H1 (cell line): ENCODE results near the gene SGMS2. TPM values are rescaled to one million over a fixed set of nuclear protein-coding genes. Genes with fewer than 3 reads are reported as not detected.

Source experiments
- CTCF ChIA-PET: fragments of 300-600 bp; sonication (Branson Sonifier 250); formaldehyde crosslinking; loops from one replicate; lab custom pipeline; 2021; ENCODE audit not compliant: partially characterized antibody; lab: Charles Lee
- POLR2A ChIA-PET: fragments of 300-600 bp; sonication (Branson Sonifier 250); formaldehyde crosslinking; loops from one replicate; lab custom pipeline; 2021; ENCODE audit warnings: inconsistent platforms; ENCODE audit not compliant: partially characterized antibody; lab: Charles Lee
- DNase-seq, 2 experiments: peaks; one replicate each; pipeline versions ENCODE4 v3.0.0 to v3.0.0-alpha.2; 2010 to 2022; ENCODE audit warnings: low spot score in 2 of 2, low read depth in 1 of 2, mixed read lengths in 1 of 2
- FAIRE-seq: peaks from 2 replicates; lab custom pipeline; 2011; peaks lifted over from hg19 to GRCh38; lab: Jason Lieb, UNC
- H2AFZ ChIP-seq: 2 replicates; pipeline ENCODE4 v1.8.1; 2012; ENCODE audit warnings: low read length, inconsistent platforms
- H2AK5ac ChIP-seq: 2 replicates; pipeline ENCODE4 v1.6.1; 2013; ENCODE audit warnings: low read depth, low read length
- H2BK120ac ChIP-seq: replicated peaks from 2 replicates; pipeline ENCODE3; 2013; ENCODE audit warnings: low read depth, low read length, inconsistent platforms
- H2BK12ac ChIP-seq: 2 replicates; pipeline ENCODE4 v1.6.1; 2013; ENCODE audit warnings: low read depth, low read length
- H2BK15ac ChIP-seq: 2 replicates; pipeline ENCODE4 v1.6.1; 2013; ENCODE audit warnings: low read length
- H2BK20ac ChIP-seq: 2 replicates; pipeline ENCODE4 v1.6.1; 2013; ENCODE audit warnings: low read length
- H2BK5ac ChIP-seq: 2 replicates; pipeline ENCODE4 v1.6.1; 2013; ENCODE audit warnings: low read depth, low read length
- H3K14ac ChIP-seq: 2 replicates; pipeline ENCODE4 v1.6.1; 2013; ENCODE audit warnings: inconsistent platforms; ENCODE audit not compliant: insufficient read length
- H3K18ac ChIP-seq: 2 replicates; pipeline ENCODE4 v1.6.1; 2013; ENCODE audit warnings: low read length; ENCODE audit errors: extremely low read depth
- H3K23ac ChIP-seq: 2 replicates; pipeline ENCODE4 v1.6.1; 2013; ENCODE audit warnings: inconsistent platforms; ENCODE audit not compliant: insufficient read length
- H3K23me2 ChIP-seq: 2 replicates; pipeline ENCODE4 v1.6.1; 2013; ENCODE audit warnings: low read depth, low read length
- H3K27ac ChIP-seq: 2 replicates; pipeline ENCODE4 v1.6.1; 2011; ENCODE audit warnings: low read depth, low read length, inconsistent platforms
- H3K27me3 ChIP-seq, 4 experiments: replicated peaks in 1 of 4; 1 replicate in 1 of 4; 2 replicates in 3 of 4; pipeline versions ENCODE4 v1.6.1 to v1.8.1; 2011 to 2013; ENCODE audit warnings: low read length in 3 of 4, mild to moderate bottlenecking in 3 of 4, inconsistent platforms in 2 of 4, mixed read lengths in 2 of 4, moderate library complexity in 1 of 4; ENCODE audit not compliant: control insufficient read depth in 3 of 4, insufficient read depth in 3 of 4; ENCODE audit errors: extremely low read depth in 1 of 4
- H3K36me3 ChIP-seq, 4 experiments: 2 replicates each; pipeline versions ENCODE4 v1.6.1 to v1.8.1; 2011 to 2013; ENCODE audit warnings: mild to moderate bottlenecking in 4 of 4, low read length in 3 of 4, moderate library complexity in 2 of 4, control low read depth in 1 of 4, inconsistent platforms in 1 of 4; ENCODE audit not compliant: insufficient read depth in 4 of 4, control insufficient read depth in 2 of 4
- H3K4ac ChIP-seq: replicated peaks from 2 replicates; pipeline ENCODE3; 2013; ENCODE audit warnings: low read length, low read depth, mixed read lengths, inconsistent platforms; ENCODE audit not compliant: insufficient read length
- H3K4me1 ChIP-seq, 4 experiments: replicated peaks in 1 of 4; 1 replicate in 1 of 4; 2 replicates in 3 of 4; pipeline versions ENCODE4 v1.6.1 to v1.8.1; 2011 to 2013; ENCODE audit warnings: low read length in 3 of 4, inconsistent platforms in 2 of 4, mixed read lengths in 1 of 4; ENCODE audit not compliant: insufficient read depth in 4 of 4, control insufficient read depth in 3 of 4
- H3K4me2 ChIP-seq, 2 experiments: 2 replicates each; pipeline versions ENCODE4 v1.6.1 to v1.8.1; 2011 to 2013; ENCODE audit warnings: low read depth in 2 of 2, low read length in 2 of 2, control low read depth in 1 of 2, inconsistent platforms in 1 of 2, mild to moderate bottlenecking in 1 of 2; ENCODE audit not compliant: insufficient read depth in 1 of 2
- H3K4me3 ChIP-seq, 4 experiments: fragments of 200-600, 300-600 bp in 1 of 4; sonication (generic), shearing (Covaris generic), sonication (Bioruptor Twin) in 1 of 4; 2 replicates each; pipeline versions ENCODE4 v1.5.1 to v1.8.1; 2011 to 2016; ENCODE audit warnings: low read length in 4 of 4, low read depth in 3 of 4, control low read depth in 2 of 4, inconsistent platforms in 2 of 4, mild to moderate bottlenecking in 2 of 4, mixed read lengths in 1 of 4, moderate library complexity in 1 of 4; ENCODE audit not compliant: insufficient read depth in 2 of 4; ENCODE audit errors: extremely low read depth in 1 of 4
- H3K56ac ChIP-seq: replicated peaks from 2 replicates; pipeline ENCODE3; 2013; ENCODE audit warnings: low read depth, mild to moderate bottlenecking, mixed read lengths, low read length, inconsistent platforms; ENCODE audit not compliant: insufficient read length
- H3K79me1 ChIP-seq: 2 replicates; pipeline ENCODE4 v1.6.1; 2013; ENCODE audit warnings: low read depth, low read length, control low read depth
- H3K79me2 ChIP-seq, 2 experiments: 2 replicates each; pipeline versions ENCODE4 v1.6.1 to v1.8.1; 2012 to 2013; ENCODE audit warnings: low read length in 2 of 2, mild to moderate bottlenecking in 2 of 2, inconsistent platforms in 1 of 2; ENCODE audit not compliant: insufficient read depth in 2 of 2, control insufficient read depth in 1 of 2
- H3K9ac ChIP-seq, 4 experiments: replicated peaks in 1 of 4; 1 replicate in 1 of 4; 2 replicates in 3 of 4; pipeline versions ENCODE4 v1.6.1 to v1.8.1; 2011 to 2013; ENCODE audit warnings: low read depth in 3 of 4, low read length in 3 of 4, control low read depth in 2 of 4, mild to moderate bottlenecking in 2 of 4, moderate library complexity in 2 of 4, inconsistent platforms in 1 of 4; ENCODE audit errors: extremely low read depth in 1 of 4
- H3K9me3 ChIP-seq, 2 experiments: 2 replicates each; pipeline versions ENCODE4 v1.6.1 to v1.8.1; 2012 to 2013; ENCODE audit warnings: mild to moderate bottlenecking in 2 of 2, moderate library complexity in 2 of 2, control low read depth in 1 of 2, inconsistent platforms in 1 of 2, low read depth in 1 of 2, low read length in 1 of 2, mixed read lengths in 1 of 2; ENCODE audit not compliant: insufficient read depth in 2 of 2
- H4K20me1 ChIP-seq, 2 experiments: replicated peaks in 1 of 2; 2 replicates each; pipeline versions ENCODE3 to v1.8.1; 2011 to 2013; ENCODE audit warnings: inconsistent platforms in 2 of 2, low read length in 2 of 2, mild to moderate bottlenecking in 1 of 2; ENCODE audit not compliant: insufficient read depth in 2 of 2, control insufficient read depth in 1 of 2
- H4K5ac ChIP-seq: 2 replicates; pipeline ENCODE4 v1.6.1; 2013; ENCODE audit warnings: low read length, low read depth, mixed read lengths, inconsistent platforms; ENCODE audit not compliant: insufficient read length
- H4K8ac ChIP-seq: 2 replicates; pipeline ENCODE4 v1.8.0; 2013; ENCODE audit warnings: mild to moderate bottlenecking, moderate library complexity, low read length, inconsistent platforms; ENCODE audit not compliant: insufficient read depth; ENCODE audit errors: extremely low read depth
- H4K91ac ChIP-seq: replicated peaks from 2 replicates; pipeline ENCODE3; 2013; ENCODE audit warnings: low read length, mixed read lengths, inconsistent platforms; ENCODE audit not compliant: insufficient read length
- ASH2L ChIP-seq: fragments of 200-600, 300-600 bp; sonication (generic); IDR thresholded peaks from one replicate; pipeline ENCODE4 v1.7.1; 2017; ENCODE audit warnings: low read length
- CBX5 ChIP-seq: fragments of 300-800, 300-1000 bp; sonication (generic); IDR thresholded peaks from 2 replicates; pipeline ENCODE4 v1.7.1; 2016; ENCODE audit warnings: antibody characterized with exemption, low read length, low read depth
- GTF2F1 ChIP-seq: IDR thresholded peaks from 2 replicates; pipeline ENCODE4 v1.6.1; 2012; ENCODE audit warnings: low read depth, low read length, improper control_type of control experiment, borderline replicate concordance
- MAFK ChIP-seq: IDR thresholded peaks from 2 replicates; pipeline ENCODE4 v1.6.1; 2012; ENCODE audit warnings: low read depth, mild to moderate bottlenecking, improper control_type of control experiment, low read length
- RNF2 ChIP-seq: fragments of 200-900, 300-1000 bp; sonication (generic); IDR thresholded peaks from 2 replicates; pipeline ENCODE4 v1.7.1; 2016; ENCODE audit warnings: borderline replicate concordance, low read depth, mild to moderate bottlenecking, antibody characterized with exemption, low read length; ENCODE audit not compliant: poor library complexity, severe bottlenecking; ENCODE audit errors: missing control alignments
- WGBS, 2 experiments: shearing (Covaris generic) in 1 of 2; methylation state at CpG; one replicate each; pipeline versions ENCODE4 v1.1.6 to v1.1.7; 2013 to 2015; ENCODE audit warnings: low lambda C conversion rate in 2 of 2, mixed read lengths in 2 of 2, inconsistent platforms in 1 of 2, low coverage in 1 of 2, missing lambda C conversion rate in 1 of 2; ENCODE audit not compliant: insufficient replicate concordance in 2 of 2, insufficient coverage in 1 of 2, insufficient read length in 1 of 2; ENCODE audit errors: extremely low coverage in 1 of 2, missing lambda C conversion rate in 1 of 2; 5-methylcytosine and 5-hydroxymethylcytosine counted together
- polyA plus RNA-seq, 7 experiments: library from polyadenylated mRNA; depleted of rRNA in 3 of 7; stranded (reverse) in 5 of 7; unstranded in 2 of 7; fragments of >200 nt in 5 of 7; fragments of 200-250 nt in 2 of 7; gene quantifications; 1 replicate in 5 of 7; 2 replicates in 1 of 7; 4 replicates in 1 of 7; pipeline versions ENCODE4 v1.2.1 to v1.2.3, GENCODE V29; 2011 to 2013; ENCODE audit warnings: missing spikeins in 2 of 7, mixed read lengths in 2 of 7
- total RNA-seq: library from RNA; stranded (reverse); fragmentation: NEBNext Ultra II Directional; extraction: Animal tissue kit (Norgen Biotek cat#: 25700); gene quantifications from 2 replicates; pipeline ENCODE4 v1.2.1, GENCODE V29; 2021

SGMS2 gene
- total and polyA plus RNA-seq, 2 of the 8 experiments (the other 6 are each of a cell fraction or from before 2014, with no cell fraction given) = 0.04 to 1.3 TPM

DNA sequence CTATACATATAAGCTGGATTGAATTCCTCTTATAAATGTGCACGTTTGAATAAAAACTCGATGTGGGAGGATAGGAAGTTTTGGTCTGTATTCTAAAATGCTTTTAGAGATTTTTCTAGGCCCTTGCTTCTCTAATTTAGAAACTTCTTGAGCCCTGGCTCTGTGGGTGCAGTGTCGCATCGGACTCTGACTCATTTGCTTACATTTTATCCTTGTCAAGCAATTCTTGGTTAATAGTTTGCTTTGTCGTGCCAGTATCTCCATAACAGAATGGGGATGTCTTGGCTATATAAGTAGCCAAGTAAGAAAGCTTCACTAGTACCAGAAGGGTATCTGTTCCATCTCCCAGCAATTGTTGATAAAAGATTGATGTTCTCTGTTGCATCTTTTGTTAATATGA, 10.7 kb downstream of the SGMS2 start:
- no peak overlapping the region for H4K8ac ChIP-seq
- no peak overlapping the region for H4K5ac ChIP-seq
- no peak overlapping the region for H2AK5ac ChIP-seq
- no peak overlapping the region for H3K4me3 ChIP-seq
- DNase-seq = no peak
- no peak overlapping the region for H2BK5ac ChIP-seq
- no peak overlapping the region for H3K23ac ChIP-seq
- H3K27me3 ChIP-seq = 0 out of 7 replicates have a peak, but pooled peaks cover 0 to 3% (median 0%) of the 10 kb centered on the region in 4 experiments
- no peak overlapping the region for H2BK12ac ChIP-seq
- H3K56ac ChIP-seq = no peak overlapping the region
- 96% methylated on average over 5 of the region's 5 CpGs; no CpG with 5 or more reads in 1 of the 2 experiments for WGBS, 2 experiments
- no peak overlapping the region for H3K4me2 ChIP-seq
- H3K79me1 ChIP-seq = no peaks in the 10 kb centered on the region
- H4K20me1 ChIP-seq = no peaks in the 10 kb centered on the region
- FAIRE-seq = no peak
- no peak overlapping the region for H3K14ac ChIP-seq
- H3K9me3 ChIP-seq = no peaks in the 10 kb centered on the region
- CTCF ChIA-PET = interaction anchor here (0.6 to 1.1 kb wide), 2 partner anchors 22 to 77 kb away, joined by 3 to 4 read pairs; no protein-coding TSS in a partner anchor
- POLR2A ChIA-PET = no interaction called here
- no peak overlapping the region for H3K9ac ChIP-seq
- no peak overlapping the region for H3K27ac ChIP-seq
- no peaks in the 10 kb centered on the region for H3K23me2 ChIP-seq
- H3K18ac ChIP-seq = no peak overlapping the region
- H2AFZ ChIP-seq = no peak overlapping the region
- H2BK20ac ChIP-seq = no peak overlapping the region
- 0 out of 7 replicates have a peak, but pooled peaks cover 0 to 3% (median 0%) of the 10 kb centered on the region in 4 experiments for H3K4me1 ChIP-seq
- no peaks in the 10 kb centered on the region for H3K79me2 ChIP-seq
- no peak overlapping the region for H3K4ac ChIP-seq
- H2BK15ac ChIP-seq = no peak overlapping the region
- no peak overlapping the region for H2BK120ac ChIP-seq
- no peak overlapping the region for H4K91ac ChIP-seq
- no peaks in the 10 kb centered on the region for H3K36me3 ChIP-seq
- TF ChIP-seq CBX5 = no peak
- no peak for TF ChIP-seq ASH2L
- TF ChIP-seq GTF2F1 = no peak
- TF ChIP-seq MAFK = no peak
- TF ChIP-seq RNF2 = no peak
